HUDEP-2 (cell line): ENCODE data around the gene OR1J4.

Source experiments
- DNase-seq, 76 experiments: peaks; one replicate each; lab custom pipeline; 2025; ENCODE audit not compliant: unreplicated experiment in 76 of 76; lab: John Stamatoyannopoulos, UW

The OR1J4 gene

GRCh38 chr9:122567901-122568300, 49.0 kb downstream of the OR1J4 start:
- DNase-seq: no peak
